Activated CD8-positive, alpha-beta memory T cell treated with anti-CD3 and anti-CD28 coated beads, Interleukin-2, amount 50 U/mL, for 24 hours (primary cell): ENCODE data around the gene PHF19.

ENCODE experiments used
- DNase-seq: peaks from one replicate; pipeline ENCODE4 v3.0.0-alpha.2; 2020; ENCODE audit errors: extremely low read depth

Gene PHF19

GRCh38 chr9:120891884-120892747 lies 15.1 kb upstream of the PHF19 start:
- no peak for DNase-seq

DNA sequence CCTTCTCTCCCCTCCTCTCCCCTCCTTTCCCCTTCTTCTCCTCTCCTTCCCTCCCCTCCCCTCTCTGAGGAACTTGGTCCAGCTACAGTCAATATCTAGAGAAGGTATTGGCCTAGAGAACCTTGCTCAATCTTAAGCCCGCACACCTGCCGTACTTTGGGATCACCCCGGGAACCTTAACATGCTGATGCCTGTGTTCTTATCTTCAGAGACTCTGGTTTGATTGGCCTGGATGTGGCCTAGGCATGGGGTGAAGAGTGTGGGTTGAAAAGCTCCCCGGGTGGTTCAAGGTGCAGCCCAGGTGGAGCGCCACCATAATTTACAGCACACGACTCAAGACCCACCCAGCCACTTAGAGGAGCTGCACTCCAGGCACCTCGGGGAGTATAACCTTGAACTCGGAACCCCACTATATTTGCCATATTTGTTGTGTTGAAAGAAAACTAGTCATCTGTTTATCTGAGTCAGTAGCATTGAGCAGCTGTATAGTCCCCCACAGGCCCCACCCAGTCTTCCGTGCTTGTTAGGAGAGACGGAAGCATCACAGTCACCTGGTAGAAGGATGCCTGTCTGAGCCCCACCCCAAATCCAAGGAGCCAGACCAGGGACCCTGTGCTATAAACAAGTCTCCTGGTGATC lies 14.4 kb upstream of the PHF19 start:
- DNase-seq, result no peak

- DNase-seq, result no peak
Observed at GRCh38 chr9:120890320-120891244, 13.6 kb upstream of the PHF19 start.

DNA sequence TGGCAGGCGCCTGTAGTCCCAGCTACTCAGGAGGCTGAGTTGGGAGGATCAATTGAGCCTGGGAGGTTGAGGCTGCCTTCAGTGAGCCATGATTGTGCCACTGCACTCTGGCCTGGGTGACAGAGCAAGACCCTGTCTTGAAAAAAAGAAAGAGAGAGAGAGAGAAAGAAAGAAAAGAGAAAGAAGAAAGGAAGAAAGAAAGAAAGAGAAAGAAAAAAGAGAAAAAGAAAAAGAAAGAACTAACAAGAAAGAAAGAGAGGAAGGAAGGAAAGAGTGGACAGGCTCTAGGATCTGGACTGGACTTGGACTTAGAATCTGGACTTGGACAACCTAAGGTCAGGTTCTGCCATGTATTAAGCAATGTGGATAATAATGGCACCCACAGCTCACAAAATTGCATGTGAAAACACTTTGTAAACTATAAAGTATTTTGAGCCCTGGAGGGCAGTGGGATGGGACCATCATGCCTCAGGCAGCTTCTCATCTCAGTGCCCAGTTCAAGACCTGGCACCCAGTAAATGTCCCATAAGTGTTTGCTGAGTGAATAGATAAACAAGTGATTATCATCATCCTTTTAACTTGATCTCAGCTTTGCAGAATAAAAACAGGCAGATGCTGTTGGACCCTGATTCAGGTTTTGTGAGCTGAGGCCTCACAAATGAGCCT lies 12.8 kb upstream of the PHF19 start:
- DNase-seq, result no peak

- DNase-seq, result no peak
Observed at GRCh38 chr9:120888626-120889025, 11.6 kb upstream of the PHF19 start.

- DNase-seq, result no peak
Observed at GRCh38 chr9:120886490-120886967, 9.5 kb upstream of the PHF19 start.

DNA sequence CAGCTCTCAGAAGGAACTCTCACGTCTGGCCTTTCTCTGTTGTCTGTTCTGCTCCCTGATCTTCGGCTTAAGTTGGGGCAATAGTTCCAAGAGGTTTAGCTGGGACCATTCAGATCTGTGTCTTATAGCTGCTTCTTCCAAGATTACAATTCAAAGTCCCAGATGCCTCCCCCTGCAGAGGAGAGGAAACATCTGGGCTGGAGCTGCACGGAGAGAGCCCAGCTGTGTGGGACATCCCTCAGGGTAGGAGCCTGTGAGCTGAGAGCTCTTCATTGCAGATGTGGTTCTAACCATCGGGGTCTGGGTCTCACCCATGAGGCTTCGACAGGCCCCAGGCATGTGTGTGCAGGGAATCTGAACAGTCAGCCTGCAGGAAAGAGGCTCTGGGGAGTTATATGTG lies 9.0 kb upstream of the PHF19 start:
- DNase-seq, result no peak

DNA sequence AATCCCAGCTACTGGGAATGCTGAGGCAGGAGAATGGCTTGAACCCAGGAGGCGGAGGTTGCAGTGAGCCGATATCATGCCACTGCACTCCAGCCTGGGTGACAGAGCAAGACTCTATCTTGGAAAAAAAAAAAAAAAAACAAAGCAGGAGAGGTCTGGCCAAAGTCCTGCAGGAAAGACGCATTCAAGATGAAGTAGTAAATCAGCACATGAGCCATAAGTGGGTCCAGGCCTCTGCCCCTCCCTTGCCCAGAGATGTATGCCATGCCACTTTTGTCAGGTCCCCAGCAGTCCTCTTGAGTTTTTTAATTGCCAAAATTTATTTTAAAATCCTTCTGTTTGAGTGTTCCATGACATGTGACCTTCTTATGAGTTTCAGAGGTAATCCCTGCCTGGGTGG lies 8.5 kb upstream of the PHF19 start:
- no peak for DNase-seq

DNA sequence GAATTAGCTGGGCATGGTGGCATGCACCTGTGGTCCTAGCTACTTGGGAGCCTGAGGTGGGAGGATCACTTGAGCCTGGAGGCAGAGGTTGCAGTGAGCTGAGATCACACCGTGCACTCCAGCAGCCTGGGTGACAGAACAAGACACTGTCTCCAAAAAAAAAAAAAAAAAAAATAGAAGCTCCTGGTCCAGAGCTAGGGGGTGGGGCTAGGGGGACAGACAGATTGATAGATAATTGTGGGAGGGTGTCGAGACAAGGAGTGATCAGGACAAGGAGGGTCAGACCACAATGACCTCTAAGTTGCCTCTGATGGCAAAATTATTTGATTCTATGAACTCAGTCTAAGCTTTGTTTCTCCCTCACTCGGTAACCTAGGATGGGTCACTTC lies 6.6 kb upstream of the PHF19 start:
- DNase-seq, result no peak

DNA sequence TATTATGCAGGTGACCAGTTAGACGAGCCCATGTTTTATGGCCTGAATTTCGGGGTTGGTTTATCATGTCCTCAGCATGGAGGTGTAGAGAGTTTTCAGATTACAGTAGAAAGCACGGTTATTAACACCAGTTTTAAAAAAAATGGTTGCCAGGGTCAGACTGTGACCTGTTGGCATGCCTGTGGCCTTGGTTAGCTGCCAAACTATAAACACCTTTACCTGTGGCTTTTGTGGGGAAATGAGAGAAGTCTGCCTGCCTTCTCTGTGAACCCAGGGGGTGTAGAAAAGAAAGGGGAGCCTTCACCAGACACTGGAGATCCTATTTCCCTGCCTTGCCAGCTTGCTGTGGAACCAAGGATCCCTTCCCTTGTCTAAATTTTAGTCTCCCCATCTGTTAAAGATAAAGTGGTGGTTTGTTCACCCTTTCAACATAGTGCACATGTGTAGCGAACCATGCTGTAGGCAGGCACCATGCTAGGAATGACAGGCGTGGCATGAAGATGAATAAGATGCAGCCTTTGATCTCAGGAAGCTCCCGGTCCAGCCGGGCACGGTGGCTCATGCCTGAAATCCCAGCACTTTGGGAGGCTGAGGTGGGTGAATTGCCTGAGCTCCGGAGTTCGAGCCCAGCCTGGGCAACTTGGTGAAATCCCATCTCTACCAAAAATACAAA lies 6.1 kb upstream of the PHF19 start:
- DNase-seq, result no peak

DNA sequence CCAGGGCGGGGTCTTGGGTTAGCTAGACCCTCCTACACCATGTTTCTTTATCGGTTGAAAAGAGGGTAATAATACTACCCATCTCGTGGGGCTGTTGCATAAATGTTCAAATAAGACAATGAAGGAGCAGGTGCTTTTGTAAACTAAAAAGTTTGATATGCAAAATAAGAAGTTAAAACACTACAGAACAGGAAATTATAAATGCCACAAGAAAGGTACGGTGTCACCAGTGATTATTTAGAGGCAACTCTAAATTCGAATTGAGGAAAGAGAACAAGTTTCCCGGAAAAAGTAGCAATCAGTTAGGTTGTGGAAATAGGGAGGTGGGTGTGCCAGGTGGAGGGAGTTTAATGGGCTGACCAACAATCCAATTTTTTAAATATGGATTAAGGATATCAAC lies 2.5 kb upstream of the PHF19 start:
- DNase-seq, result no peak

- DNase-seq, result no peak
Observed at GRCh38 chr9:120878188-120879130, 1.5 kb upstream of the PHF19 start.

GRCh38 chr9:120877276-120878034 lies 467 bp upstream of the PHF19 start:
- DNase-seq, result no peak

DNA sequence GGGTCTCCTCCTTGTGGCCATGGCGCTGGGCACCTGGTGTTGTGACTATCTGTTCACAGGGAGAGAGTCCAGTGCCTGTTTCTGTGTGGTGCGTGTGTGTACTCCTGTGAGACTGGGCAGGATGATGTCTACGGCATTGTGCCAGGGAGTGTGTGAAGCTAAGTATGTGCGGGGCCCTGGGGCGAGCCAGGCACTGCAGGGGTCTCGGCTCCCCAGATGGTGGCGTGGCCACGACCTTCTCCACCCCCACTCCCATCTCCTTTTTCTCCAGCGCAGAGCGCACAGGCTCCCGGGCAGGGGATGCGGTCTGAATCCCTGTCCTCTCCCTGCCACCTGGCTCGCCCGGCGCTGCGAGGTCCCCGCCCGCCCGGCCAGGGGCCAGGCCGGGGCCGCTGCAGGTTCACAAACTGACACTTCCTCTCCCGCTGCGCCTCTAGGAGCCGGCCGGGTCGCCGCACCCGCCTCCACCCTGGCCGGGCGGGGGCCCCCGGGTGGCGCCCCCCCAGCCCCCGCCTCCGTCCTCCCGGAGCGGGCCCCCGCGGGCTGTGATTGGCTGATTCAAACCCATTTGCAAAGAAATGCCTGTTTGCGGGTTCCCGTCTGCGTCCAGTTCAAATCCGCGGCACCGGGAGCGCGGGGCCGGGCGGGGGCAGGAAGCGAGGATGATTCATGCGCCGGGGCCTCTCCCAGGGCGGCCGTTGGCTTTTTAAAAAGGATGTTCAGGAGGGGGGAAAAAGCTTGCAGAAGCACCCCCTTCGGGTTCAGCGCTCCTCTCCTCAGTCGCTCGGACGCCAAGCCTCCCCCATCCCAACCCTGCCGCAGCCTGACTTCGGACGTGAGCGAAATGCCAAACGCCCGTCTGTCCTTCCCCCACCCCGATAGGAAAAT lies 790 bp downstream of the PHF19 start:
- DNase-seq, result peak; percentile 66

- no peak for DNase-seq
Observed at GRCh38 chr9:120875643-120875953, 1.4 kb downstream of the PHF19 start.

DNA sequence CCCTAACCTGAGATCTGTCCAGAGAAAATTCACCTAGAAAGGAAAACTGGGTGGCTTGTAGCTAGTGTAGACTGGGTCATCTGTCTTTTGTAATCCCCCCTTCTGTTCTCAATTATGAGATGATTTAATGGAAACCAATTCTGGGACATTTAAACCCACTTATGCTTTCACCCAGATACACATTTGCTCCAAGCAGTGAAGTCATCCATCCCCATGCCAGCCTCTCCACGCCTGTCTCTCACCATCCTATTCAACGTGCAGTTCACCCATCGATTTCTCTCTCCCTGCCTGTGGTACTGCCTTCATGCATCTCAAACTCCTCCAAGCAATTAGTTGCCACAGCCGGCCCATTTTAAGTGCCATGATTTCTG lies 1.8 kb downstream of the PHF19 start:
- no peak for DNase-seq

DNA sequence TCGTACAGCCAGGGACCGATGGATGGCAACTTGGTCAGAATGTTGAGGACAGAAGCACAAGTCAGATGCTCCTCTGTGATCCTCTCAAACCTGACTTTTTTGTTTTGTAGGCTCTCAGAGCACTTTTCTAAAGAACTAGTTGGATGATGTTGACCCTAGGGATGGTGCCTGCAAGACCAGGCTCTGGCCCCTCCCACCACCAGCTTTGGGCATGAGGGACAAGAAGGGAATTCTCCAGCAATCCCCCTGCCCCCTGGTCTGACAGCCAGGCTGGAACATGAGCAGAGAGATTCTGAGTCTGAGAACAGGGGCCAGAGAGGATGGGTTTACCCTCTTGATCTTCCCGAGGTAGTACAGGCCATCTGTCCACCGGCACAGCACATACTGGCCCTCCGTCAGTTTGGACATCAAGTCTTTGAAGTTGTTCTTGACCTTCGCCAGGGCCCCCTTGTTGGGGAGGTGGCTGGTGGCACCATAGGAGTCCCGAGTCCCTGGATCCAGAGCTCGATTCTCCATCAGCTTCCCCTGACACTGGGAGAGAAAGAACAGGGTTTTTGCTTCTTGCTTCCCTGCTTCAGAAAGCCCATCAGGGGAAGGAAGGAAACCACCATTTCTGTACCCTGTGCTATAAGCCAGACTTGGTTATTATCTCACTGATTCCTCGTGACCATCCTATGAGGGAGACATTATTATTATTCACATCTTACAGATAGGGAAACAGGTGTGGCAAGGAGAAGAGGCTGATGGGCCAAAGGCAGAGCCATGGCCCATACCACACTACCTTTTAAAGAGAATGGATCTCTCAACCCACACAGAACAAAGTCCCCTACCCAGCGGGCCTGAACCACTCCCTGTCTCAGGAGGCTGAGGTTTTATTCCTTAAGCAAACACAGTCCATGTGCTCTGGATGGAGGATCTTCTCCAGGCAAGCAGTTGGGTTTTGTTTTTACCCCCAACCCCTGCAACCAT lies 2.5 kb downstream of the PHF19 start:
- DNase-seq, result no peak
